Dermis blood vessel endothelial cell (primary cell): ENCODE results near the gene APBA2. TPM values are rescaled to one million over a fixed set of nuclear protein-coding genes. Genes with fewer than 3 reads are reported as not detected.
A peak's percentile ranks its signal among the peaks of the same experiment; 100 is the strongest.

Experiments used
- DNase-seq: peaks from one replicate; pipeline ENCODE4 v3.0.0; 2010
- total RNA-seq: library from RNA; depleted of rRNA; stranded (reverse); fragments of >200 nt; gene quantifications from 2 replicates; pipeline ENCODE4 v1.2.3, GENCODE V29; 2014

Gene APBA2
- total RNA-seq, 1 donor from 2014 or later = 18.5 TPM

DNA sequence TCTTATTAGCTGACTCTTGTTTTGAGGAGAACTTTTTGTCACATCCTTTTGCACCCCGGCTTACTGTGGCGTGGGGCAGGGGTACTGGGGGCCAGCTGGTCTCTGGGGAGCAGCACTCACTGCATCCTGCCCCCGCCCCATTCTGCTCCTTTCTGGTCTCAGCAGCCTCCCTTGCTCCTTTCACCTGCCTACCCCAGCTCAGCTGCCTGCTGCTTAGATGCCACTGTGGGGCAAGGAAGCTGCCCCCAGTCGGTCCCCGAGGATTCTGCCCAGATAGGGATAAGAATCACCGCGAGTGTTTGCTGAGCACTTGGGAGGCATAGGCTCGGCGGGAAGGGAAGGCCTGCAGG, 32.0 kb downstream of the APBA2 start:
- DNase-seq = no peak

- DNase-seq = peak; percentile 58
Measured at GRCh38 chr15:28918141-28918983, 32.6 kb downstream of the APBA2 start.

GRCh38 chr15:28919201-28919635, 33.4 kb downstream of the APBA2 start:
- no peak for DNase-seq

DNA sequence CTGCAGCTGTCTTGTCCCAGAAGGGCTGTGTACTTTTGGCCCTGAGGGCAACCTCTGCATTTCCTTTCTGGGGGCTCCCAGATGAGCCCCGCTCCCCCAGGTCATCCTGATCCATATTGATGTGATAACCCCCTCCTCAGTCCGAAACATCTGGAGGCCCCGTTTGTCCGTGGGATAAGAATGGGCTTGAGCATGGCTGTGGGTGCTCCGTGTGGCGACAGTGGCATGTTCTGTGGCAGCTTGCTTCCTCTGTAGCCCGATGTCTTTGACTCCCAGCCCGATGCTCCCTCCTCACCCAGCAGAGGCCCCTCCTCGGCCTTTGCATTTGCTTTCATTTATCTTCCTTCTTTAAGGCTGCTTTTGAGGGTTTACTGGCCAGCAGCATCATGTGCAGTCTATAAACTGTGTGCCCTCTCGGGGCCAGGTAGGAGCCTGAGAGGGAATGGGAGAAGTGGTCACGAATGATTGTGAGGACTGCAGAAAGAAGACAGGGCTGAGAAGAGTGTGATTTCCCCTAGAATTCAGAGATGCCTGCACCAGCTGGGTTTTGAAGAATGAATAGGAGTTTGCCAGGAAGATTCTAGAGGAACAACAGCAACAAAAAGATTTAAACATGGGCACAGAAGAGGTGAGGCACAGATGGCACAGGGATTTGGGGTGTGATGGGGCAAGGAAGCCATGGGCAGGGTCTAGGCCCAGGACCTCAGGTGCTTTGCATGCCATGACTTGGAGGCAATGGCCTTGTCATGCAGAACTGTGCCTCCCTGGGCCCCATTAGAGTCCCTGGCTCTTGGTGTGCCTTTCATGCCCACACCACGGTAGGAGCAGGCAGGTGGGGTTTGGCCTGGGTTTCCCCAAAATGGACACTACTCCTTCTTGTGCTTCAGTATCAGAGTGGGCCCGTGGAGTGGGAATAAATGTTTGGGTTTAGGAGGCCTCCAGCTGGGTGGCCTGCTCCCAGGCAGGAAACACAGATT, 34.2 kb downstream of the APBA2 start:
- DNase-seq = no peak

DNA sequence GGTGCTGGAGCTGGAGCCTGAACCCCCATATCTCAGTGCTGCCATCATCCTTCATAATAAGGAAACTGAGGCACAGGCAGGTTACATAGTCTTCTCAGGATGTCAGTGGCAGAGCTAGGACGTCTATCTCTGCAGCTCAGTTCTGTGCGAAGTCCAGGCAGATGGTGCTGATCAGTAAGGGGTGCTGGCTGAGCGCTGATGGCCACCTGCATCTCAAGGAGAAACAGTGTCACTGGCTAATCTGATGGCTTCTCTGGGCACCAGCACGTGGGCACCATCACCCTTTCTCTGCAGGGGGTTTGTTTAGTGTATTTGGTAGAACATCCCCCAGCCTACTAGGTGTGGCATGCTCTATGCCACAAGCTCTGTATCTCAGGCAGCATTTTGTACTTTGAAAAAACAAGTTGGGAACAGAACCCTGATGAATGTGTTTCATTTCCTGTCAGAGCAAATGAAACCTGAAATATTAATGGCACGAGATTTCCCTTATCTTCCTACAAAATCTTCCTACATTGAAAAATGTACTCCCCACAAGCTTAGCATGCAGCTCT, 35.1 kb downstream of the APBA2 start:
- no peak for DNase-seq

DNA sequence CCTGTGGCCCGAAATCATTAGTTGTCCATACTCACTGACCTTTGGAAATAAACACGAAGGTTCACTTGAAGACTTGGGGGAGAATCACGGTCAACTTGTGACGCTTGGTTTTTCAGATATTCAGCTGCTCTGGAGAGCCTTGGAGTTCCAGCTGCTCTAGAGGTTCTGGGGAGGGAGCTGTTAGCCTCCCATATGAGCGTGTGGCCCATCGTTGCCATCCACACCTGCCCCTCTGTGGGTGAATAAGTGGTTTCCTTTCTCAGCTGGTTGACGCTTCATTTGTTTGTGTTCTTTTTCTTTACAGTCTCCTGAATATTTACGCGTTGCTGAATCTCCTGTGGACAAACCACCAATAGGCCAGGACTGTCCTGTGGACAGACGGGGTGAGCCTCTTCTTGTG, 35.6 kb downstream of the APBA2 start:
- no peak for DNase-seq

GRCh38 chr15:28921919-28922706, 36.3 kb downstream of the APBA2 start:
- peak; percentile 20 for DNase-seq

GRCh38 chr15:28922707-28923012, 36.9 kb downstream of the APBA2 start:
- DNase-seq = no peak

- DNase-seq = no peak
Measured at GRCh38 chr15:28923726-28924280, 38.0 kb downstream of the APBA2 start.

DNA sequence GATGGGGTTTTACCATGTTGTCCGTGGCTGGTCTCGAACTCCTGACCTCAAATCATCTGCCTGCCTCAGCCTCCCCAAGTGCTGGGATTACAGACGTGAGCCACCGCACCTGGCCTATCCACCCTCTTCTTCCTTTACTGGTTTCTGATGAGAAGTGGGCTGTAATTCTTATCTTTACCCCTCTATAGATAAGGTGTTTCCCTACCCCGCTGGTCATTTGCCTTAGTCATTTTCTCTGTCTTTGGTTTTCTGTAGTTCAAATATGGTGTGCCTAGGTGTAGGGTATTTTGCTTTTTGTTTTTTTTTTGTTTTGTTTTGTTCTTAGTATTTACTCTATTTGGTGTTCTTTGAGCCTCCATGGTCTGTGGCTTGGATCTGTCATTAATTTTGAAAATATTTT, 41.3 kb downstream of the APBA2 start:
- DNase-seq = no peak

- no peak for DNase-seq
Measured at GRCh38 chr15:28929200-28929599, 43.4 kb downstream of the APBA2 start.

- DNase-seq = no peak
Measured at GRCh38 chr15:28930011-28930410, 44.2 kb downstream of the APBA2 start.

GRCh38 chr15:28930476-28931291, 44.9 kb downstream of the APBA2 start:
- DNase-seq = no peak

GRCh38 chr15:28931828-28932227, 46.1 kb downstream of the APBA2 start:
- DNase-seq = no peak

- DNase-seq = no peak
Measured at GRCh38 chr15:28932361-28932760, 46.6 kb downstream of the APBA2 start.

DNA sequence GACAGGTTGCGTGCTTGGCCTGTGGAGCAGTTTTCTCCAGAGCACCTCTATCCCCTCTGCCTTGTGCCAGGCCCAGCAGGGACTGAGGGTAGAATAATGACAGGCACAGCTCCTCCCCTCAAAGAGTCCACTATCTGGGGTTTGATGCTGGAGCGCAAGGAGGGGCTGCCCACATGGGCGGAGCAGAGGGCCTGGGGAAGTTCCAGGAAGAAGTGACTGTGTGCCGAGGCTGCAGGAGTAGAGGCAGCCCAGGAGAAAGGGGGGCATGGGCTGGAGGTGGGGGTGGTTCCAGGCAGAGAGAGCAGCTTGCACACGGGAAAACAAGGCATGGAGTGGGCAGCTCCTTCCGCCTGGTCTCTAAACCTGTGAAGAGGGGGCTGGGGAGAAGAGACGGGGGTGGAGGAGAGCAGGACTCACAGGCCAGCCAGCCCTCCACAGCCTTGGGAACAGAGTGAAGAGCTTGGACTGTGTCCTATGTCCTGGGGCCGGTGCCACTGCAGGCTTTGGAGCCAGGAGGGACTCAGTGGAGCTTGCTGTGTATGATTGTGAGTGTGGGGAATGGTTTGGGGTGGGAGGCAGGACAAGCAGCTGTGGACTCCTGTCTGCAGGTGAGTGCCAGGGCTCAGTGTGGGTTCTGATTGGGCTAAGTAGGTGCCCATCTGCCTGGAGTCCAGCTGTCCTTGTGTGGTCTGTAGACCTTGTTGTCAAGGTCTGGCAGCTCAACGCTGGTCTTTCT, 48.1 kb downstream of the APBA2 start:
- no peak for DNase-seq

DNA sequence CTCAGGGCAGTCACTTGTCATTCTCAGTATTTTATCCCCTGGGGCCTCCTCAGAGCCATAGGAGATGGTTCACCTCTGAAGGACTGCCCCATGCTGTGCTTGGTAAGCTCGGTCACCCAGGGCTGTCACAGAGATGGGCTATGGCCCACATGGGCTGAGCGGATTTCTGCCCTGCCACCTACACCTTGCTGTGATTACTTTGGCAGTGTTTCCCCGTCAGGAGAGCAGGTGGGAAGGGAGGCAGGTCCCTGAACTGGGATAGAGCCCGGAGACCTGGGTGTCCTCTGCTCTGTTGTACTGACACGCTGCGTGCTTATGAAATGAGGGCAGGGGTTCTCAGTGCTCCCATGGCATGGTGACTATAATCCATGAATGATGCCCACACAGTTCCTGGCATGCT, 48.9 kb downstream of the APBA2 start:
- DNase-seq = no peak

GRCh38 chr15:28935316-28935715, 49.5 kb downstream of the APBA2 start:
- peak; percentile 29 for DNase-seq

DNA sequence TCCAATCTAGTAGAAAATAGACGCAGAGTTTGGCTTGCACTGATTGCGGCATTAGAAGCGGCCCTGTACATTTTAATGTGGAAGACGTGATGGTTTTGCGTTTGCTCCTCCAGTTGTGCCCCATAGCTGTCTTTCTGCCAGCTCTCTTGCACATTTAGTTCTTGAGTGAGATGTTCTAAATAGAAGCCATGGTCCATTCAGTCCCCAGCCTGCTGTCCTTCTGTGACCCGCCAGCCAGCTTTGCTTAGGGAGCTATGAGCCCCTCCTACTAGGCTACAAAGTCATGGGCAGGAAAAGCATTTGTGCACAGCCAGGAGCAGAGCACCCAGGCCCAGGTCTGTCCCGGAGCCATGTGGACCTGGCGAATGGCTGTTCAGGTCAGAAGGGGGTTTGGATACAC, 50.3 kb downstream of the APBA2 start:
- DNase-seq = no peak

DNA sequence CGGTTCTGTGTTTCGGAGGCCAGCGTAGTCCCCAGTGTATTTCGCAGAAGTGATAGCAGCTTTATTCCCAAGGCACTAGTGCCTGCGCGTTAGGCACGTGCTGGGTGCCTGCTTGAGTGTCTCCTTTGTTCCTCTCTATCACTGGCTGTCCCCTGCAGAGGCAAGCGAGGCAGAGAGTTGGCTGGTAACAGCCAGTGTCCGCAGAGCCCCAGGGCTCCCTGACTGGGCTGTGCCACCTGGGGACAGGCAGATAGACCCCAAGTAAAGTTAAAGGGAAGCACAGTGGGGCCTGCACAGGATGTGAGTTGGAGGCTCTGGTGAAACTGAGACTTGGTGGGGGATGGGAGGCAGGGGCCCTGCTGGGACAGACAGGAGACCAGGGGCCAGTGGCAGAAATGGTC, 50.7 kb downstream of the APBA2 start:
- DNase-seq = no peak

DNA sequence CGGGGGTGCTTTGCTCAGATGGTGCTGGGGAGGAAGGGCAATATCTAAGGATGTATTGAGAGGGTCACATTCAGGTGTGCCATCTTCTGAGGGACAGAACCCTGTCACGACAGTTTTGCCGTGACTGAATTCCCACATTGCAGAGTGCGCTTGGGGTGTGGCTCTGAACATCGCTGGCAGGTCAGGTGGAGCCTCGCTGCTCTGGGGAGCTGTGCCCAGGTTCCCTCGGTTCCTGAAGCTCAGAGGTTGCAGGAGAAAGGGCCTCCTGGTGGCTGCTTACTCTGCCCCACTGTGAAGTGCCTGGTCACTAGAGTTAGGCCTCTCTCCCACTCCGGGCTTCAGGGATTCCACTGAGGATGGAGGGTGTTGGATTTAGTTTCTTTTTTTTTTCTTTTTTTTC, 51.5 kb downstream of the APBA2 start:
- DNase-seq = no peak
